Measurements from ENCODE around the gene IL17A.

The IL17A gene

DNA sequence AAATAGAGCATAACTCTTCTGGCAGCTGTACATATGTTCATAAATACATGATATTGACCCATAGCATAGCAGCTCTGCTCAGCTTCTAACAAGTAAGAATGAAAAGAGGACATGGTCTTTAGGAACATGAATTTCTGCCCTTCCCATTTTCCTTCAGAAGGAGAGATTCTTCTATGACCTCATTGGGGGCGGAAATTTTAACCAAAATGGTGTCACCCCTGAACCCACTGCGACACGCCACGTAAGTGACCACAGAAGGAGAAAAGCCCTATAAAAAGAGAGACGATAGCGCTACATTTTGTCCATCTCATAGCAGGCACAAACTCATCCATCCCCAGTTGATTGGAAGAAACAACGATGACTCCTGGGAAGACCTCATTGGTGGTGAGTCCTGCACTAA is at the start of gene IL17A:
IL17A (plus strand) TSS at position 301 of the 400 bp plus-strand sequence; CDS start at position 358, 57 bp downstream.
- no peak for DNase-seq (ENCODE audit: low spot score)

GRCh38 chr6:52136934-52137467 is 49.2 kb upstream of the IL17A start:
- DNase-seq (ENCODE audit: low spot score): no peak

DNA sequence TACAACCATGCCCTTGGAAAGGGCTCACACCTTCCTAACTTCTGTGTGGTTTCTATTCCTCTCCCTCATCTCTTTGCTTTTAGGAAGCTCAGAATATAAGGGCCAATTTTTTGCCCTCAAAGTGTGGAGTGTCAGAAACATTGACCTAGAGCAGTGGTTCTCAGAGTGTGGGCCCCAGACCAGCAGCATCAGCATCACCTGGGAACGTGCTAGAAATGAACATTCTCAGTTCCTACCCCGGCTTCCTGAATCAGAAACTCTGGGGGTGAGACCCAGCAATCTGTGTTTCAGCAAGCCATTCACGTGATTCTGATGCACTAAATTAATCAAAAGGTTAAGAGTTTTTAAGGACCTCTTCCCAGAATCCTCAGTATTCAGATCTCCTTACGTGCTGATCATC is 47.9 kb upstream of the IL17A start:
- no peak for DNase-seq (ENCODE audit: low spot score)

GRCh38 chr6:52139985-52140680 is 46.0 kb upstream of the IL17A start:
- no peak for DNase-seq (ENCODE audit: low spot score)

- no peak for DNase-seq (ENCODE audit: low spot score)
These were observed 44.6 kb upstream of the IL17A start for GRCh38 chr6:52141596-52141995.

DNA sequence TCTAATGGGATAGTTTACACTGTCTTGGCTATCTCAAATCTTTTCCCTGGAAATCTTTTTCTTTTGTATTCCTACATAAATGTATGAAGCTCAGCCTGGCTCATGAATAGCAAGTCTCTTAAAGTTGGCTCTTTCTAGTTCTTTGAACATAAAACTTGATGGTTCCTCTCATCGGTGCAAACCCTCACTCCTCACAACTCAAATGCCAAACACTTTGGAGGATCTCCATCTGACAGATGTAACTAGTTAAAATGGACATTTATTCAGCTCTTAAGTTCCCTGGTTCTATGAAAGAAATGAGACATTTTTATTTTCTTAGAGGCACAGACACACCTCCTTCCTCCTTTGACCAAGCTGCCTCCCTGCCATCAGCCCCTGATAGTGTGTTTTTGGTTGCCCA is 43.6 kb upstream of the IL17A start:
- no peak for DNase-seq (ENCODE audit: low spot score)

DNA sequence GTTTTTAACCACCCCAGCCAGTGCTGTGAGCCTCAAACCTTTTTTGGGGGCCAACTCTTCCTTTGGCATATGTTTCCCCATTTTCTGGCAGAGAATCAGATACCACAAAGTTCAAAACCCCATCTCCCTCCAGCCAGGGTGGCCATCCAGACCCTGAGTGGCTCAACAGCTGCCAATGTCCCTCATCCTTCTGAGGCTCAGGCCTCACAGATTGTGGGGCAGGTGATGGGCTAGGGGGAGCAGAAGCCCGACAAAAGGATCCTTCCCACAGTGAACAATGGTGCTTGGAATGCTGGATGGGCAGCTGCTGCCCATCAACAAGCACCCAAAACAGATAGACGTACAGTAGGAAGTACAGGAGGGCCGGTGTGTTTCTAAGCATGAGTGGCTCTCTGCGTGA is 42.6 kb upstream of the IL17A start:
- no peak for DNase-seq (ENCODE audit: low spot score)

DNA sequence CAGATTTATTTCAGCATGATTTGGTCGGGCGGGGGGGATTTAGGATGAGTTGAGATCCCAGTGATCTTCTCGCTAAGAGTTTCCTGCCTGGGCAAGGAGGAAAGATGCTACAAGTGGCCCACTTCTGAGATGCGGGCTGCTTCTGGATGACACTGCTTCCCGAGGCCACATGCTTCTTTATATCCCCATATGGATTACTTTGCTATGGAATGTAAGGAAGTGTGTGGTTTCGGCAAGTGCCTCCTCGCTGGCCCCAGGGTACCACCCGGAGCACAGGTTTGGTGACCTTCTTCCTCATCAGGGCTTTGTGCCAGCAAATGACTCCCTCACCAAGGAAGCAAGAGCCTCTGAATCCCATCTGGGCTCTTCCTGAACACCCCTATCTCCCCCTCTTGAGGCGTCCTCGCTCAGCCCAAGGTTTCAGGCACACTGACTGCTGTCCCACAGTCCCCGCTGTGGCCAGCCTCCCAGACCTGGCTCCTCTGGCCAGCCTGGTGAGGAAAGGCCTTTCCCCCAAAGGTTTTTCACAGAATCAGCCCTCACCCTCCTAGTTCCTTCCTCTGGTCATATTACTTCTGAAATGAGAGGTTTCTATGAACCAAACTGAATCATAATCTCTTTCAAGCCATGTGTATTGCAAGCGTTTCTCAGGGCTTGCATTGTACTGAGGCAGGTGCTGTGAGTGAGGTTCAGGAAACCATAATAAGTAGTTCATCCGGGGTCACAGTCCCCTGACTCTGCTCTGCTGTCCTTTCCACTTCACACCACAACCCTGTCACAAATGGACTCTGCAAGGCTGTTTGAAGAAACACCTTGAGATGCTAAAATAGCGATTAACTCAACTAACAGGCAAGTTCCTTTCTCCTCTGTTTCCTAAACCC is 41.7 kb upstream of the IL17A start:
- no peak for DNase-seq (ENCODE audit: low spot score)

GRCh38 chr6:52146851-52147445 is 39.2 kb upstream of the IL17A start:
- no peak for DNase-seq (ENCODE audit: low spot score)

GRCh38 chr6:52149076-52149475 is 37.1 kb upstream of the IL17A start:
- no peak for DNase-seq (ENCODE audit: low spot score)

DNA sequence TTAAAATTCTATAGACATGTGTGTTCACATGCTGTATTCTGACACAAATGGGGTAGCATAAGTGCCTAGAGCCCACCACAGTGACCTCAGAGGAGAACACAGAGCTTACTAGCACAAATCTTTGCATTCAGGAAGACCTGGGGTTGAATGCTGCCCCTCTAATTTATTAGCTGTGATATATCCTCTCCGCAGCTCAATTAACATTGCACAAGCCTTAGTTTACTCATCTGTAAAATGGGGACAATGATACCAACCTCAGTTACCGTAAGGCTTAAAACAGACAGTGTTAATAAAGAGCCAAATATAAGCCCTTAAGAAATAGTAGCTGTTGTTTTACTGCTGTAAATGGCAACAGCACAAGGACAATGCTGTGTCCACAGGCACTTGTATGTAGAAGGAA is 36.2 kb upstream of the IL17A start:
- DNase-seq (ENCODE audit: low spot score): no peak

DNA sequence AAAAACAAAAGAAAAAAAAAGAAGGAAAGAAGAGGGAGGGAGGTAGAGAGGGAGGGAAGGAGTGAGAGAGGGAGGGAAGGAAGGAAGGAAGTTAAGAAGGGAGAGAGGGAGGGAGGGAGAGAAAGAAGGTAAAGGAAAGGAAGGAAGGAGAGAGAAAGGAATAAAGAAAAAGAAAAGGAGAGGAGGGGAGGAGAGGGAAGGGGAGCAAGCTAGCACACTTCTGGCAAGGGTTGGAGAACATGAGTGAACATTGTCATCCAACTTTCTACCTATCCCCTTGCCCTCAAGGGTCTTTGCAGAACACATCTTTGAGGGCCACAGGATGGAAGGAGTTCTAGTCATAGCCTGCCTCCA is 34.1 kb upstream of the IL17A start:
- no peak for DNase-seq (ENCODE audit: low spot score)

GRCh38 chr6:52152711-52153160 is 33.4 kb upstream of the IL17A start:
- DNase-seq (ENCODE audit: low spot score): peak; percentile 24

DNA sequence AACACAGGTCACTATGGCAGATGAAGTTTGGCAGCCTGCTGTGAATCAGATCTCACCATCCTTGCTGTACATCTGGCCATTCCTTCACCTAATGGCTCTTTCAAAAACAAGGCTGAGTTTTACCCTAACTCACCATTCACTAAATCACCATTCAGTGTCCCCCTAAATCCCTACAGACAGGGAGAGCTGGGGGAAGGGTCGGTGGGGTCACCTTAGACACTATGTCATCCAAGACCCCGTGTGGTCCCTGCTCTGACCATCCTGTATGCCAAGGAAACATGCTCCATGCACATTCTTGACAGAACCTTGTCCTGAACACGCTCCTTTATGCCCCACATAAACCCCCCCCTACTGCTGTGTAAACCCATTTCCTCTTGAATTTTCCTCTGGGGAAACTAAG is 31.8 kb upstream of the IL17A start:
- DNase-seq (ENCODE audit: low spot score): no peak

DNA sequence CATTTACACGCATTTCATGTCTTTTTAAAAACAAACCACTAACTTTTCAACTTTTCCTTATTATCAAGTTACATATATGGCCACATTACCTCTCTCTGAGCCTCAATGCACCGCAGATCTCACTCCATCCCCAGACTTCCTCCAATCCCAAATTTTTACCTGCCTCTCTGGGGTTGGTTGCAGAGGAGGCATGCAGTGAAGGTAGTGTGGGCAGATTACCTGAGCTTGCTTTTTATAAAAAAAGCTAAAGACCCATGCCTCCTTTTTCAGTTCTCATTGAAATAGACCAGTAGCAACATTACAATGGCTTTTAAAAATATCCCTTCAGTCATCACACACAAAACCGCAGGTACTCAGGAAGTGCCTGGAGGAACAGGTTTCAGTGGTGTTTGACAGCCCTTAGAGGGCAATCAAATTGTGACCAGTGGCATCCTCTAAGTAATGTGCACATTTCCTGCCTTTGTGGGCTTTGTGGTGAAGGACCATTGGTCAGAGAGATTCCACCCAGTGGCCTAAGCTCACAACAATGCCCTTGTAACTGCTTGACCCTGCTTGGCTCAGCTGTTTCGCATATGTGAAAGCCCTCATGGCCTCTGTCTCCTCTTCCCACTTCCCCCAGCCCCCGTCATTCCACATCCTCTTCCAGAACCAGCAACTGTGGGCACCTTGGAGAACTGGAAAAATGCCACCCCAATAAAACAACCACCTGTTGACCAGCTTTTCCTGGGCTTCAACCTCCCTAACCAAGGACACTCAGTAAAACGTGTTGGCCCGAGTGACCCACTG is 30.2 kb upstream of the IL17A start:
- no peak for DNase-seq (ENCODE audit: low spot score)

GRCh38 chr6:52157301-52157941 is 28.8 kb upstream of the IL17A start:
- no peak for DNase-seq (ENCODE audit: low spot score)

DNA sequence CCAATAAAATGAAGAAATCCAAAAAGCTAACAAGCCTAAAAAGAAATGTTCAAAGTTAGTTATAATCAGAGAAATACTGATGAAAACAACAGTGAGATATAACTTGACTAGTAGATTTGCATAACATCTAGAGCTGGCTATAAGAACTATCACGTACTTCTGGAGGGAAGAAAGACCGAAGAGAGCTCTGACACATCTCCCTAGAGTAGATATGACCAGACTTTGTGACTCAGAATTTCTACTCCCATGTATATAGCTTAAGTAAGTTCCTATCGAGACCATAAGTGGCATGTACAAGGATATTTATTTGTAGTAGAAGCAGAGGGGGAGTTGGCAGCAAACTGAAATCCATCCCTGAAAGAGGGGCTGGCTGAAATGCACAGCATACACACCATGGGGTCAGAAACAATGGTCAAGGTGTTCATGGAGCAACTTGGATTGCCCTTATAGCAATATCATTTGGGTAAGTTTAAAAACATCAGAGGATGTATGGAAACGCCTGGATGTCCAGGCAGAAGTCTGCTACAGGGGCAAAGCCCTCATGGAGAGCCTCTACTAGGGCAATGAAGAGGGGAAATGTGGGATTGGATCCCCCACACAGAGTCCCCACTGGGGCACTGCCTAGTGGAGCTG is 25.6 kb upstream of the IL17A start:
- no peak for DNase-seq (ENCODE audit: low spot score)

GRCh38 chr6:52161689-52162438 is 24.3 kb upstream of the IL17A start:
- DNase-seq (ENCODE audit: low spot score): no peak

DNA sequence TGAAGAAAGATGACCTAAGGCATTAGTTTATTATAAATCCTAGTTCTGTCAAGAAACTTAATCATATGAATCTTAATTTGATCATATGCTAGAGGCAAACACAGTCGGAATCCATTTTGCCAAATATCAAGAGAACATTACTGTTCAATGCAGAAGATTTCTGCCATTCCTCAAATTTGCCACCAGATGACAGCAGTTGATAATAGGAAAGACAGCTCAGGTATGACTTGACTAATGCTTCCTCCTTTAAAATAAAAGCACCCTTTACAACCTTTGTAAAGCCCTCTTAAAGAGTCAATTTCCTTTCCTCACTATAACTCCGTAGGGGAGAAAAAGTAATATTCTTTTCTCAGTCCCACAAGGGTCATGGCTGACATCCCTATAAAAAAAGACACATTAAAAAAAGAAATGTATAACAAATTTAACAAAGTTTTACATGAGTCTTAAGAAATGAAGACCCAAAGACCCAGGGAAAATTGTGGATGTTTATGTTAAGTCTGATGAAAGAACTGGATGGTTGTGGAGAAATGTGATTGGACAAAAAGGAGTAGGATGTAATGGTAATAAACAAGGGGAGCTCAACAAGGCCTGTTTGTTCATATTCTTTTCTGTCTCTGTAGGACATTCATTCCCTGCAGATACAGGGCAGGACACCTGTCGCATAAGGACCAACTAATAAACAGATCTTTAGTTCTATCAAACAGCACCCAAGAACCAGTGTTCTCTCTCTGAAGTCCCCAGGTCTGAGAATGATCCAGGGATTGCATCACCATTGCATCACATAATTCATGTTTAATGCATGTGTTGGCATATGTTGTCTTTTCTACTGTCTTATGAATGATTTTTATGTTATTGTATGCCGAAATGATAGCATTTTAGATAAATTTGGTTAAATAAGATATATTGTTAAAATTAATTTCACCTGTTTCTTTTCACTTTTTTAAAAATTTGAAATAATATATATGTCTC is 23.0 kb upstream of the IL17A start:
- peak; percentile 38 for DNase-seq (ENCODE audit: low spot score)
